ENCODE data around the gene MAPK10. TPM values are rescaled to one million over a fixed set of nuclear protein-coding genes. Genes with fewer than 3 reads are reported as not detected.

MAPK10 gene
- total RNA-seq, 1 experiment from 2014 or later: 5.2 TPM

DNA sequence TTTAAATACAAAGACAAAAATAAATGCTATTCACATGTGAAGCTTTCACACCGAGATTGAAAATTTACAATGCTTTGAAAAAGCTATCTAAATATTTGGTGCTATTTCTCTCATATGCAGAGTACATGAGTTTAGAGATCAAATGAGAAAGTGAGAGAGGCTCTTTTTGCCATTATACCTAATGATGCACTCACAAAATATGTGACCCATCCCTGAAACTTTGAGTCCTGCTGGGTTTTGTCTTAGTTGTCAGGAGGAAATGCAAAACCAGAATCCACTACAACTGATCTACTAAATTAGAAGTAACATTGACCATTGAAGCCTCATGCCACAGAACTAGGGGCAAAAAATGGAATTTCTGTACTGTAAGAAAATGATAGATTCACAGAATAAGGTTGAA, 251.7 kb downstream of the MAPK10 start:
- Mint-ChIP-seq H3K27me3 (ENCODE audit: low read depth) (no peaks in the 10 kb centered on the region), H3K4me3 (no peak overlapping the region), H3K27ac (no peak overlapping the region), H3K36me3 (peaks cover 7% of the 10 kb centered on the region), H3K4me1 (peaks cover 12% of the 10 kb centered on the region), H3K9me3 (peaks cover 31% of the 10 kb centered on the region)
- ATAC-seq (no peak), DNase-seq (ENCODE audit: low spot score) (no peak)
- TF ChIP-seq NFATC4 (CRISPR knock-in tag; IDR thresholded peaks at IDR 0.05) (no peak), ERG (CRISPR knock-in tag; IDR thresholded peaks at IDR 0.05) (no peak), TP53 (CRISPR knock-in tag; IDR thresholded peaks at IDR 0.05) (no peak), SMAD3 (CRISPR knock-in tag; IDR thresholded peaks at IDR 0.05; ENCODE audit: borderline replicate concordance) (no peak), GRHL2 (CRISPR knock-in tag; IDR thresholded peaks at IDR 0.05; ENCODE audit: insufficient replicate concordance, severe bottlenecking) (no peak), NFYB (CRISPR knock-in tag; conservative IDR thresholded peaks at IDR 0.05; ENCODE audit: low read depth) (no peak), PRRX2 (CRISPR knock-in tag; IDR thresholded peaks at IDR 0.05) (no peak), USF2 (CRISPR knock-in tag; IDR thresholded peaks at IDR 0.05) (no peak), E2F1 (CRISPR knock-in tag; IDR thresholded peaks at IDR 0.05) (no peak), ZNF423 (CRISPR knock-in tag; IDR thresholded peaks at IDR 0.05) (no peak), RORB (CRISPR knock-in tag; IDR thresholded peaks at IDR 0.05) (no peak), NR2C2 (CRISPR knock-in tag; IDR thresholded peaks at IDR 0.05) (no peak), HMGA2 (CRISPR knock-in tag; IDR thresholded peaks at IDR 0.05) (no peak)
- POLR2A ChIA-PET: no interaction called here
- CTCF ChIA-PET: interaction anchor here (1.8 to 2.0 kb wide), 2 partner anchors 115 to 311 kb away, joined by 6 to 7 read pairs; no protein-coding TSS in a partner anchor

- Mint-ChIP-seq H3K36me3 (peaks cover under 1% of the 10 kb centered on the region), H3K4me3 (no peak overlapping the region), H3K9me3 (peaks cover 21% of the 10 kb centered on the region), H3K27me3 (ENCODE audit: low read depth) (no peaks in the 10 kb centered on the region), H3K4me1 (peaks cover 12% of the 10 kb centered on the region), H3K27ac (no peak overlapping the region)
- ATAC-seq (no peak), DNase-seq (ENCODE audit: low spot score) (no peak)
- POLR2A ChIA-PET: interaction anchor here (0.6 kb wide), 1 partner anchor 12 kb away, joined by 4 read pairs; no protein-coding TSS in a partner anchor
- TF ChIP-seq, protein P1, sequence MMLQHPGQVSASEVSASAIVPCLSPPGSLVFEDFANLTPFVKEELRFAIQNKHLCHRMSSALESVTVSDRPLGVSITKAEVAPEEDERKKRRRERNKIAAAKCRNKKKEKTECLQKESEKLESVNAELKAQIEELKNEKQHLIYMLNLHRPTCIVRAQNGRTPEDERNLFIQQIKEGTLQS (CRISPR knock-in tag; conservative IDR thresholded peaks at IDR 0.05): no peak
- TF ChIP-seq NFYB (CRISPR knock-in tag; conservative IDR thresholded peaks at IDR 0.05; ENCODE audit: low read depth) (no peak), ZNF121 (CRISPR knock-in tag; IDR thresholded peaks at IDR 0.05) (no peak), NFE2L1 (CRISPR knock-in tag; IDR thresholded peaks at IDR 0.05) (no peak)
- CTCF ChIA-PET: interaction anchor here (1.8 to 2.0 kb wide), 2 partner anchors 116 to 310 kb away, joined by 6 to 7 read pairs; no protein-coding TSS in a partner anchor
These were observed 252.7 kb downstream of the MAPK10 start for GRCh38 chr4:86107112-86107511.

- peaks cover 15% of the 10 kb centered on the region for H3K9me3 Mint-ChIP-seq
- no peak overlapping the region for H3K4me3 Mint-ChIP-seq
- CTCF ChIA-PET: interaction anchor here (1.8 to 2.0 kb wide), 2 partner anchors 117 to 310 kb away, joined by 6 to 7 read pairs; no protein-coding TSS in a partner anchor
- H3K27ac Mint-ChIP-seq: no peak overlapping the region
- DNase-seq (ENCODE audit: low spot score) (no peak), ATAC-seq (no peak)
- TF ChIP-seq USF2 (CRISPR knock-in tag; IDR thresholded peaks at IDR 0.05): no peak
- POLR2A ChIA-PET: interaction anchor here (0.6 kb wide), 1 partner anchor 13 kb away, joined by 4 read pairs; no protein-coding TSS in a partner anchor
- no peaks in the 10 kb centered on the region for H3K36me3 Mint-ChIP-seq
- no peaks in the 10 kb centered on the region for H3K27me3 Mint-ChIP-seq (ENCODE audit: low read depth)
- H3K4me1 Mint-ChIP-seq: peaks cover 12% of the 10 kb centered on the region
These were observed 253.4 kb downstream of the MAPK10 start for GRCh38 chr4:86106475-86106874.

Data from WTC11 (cell line).